Activated CD8-positive, alpha-beta memory T cell treated with anti-CD3 and anti-CD28 coated beads for 36 hours (primary cell): ENCODE data around the gene TRAPPC5. TPM values are rescaled to one million over a fixed set of nuclear protein-coding genes. Genes with fewer than 3 reads are reported as not detected.

ENCODE experiments used
- CTCF ChIA-PET: fragments of 350-600 bp; sonication (Branson Sonifier 250); formaldehyde crosslinking; loops from one replicate; lab custom pipeline; 2021; ENCODE audit warnings: antibody characterized with exemption; lab: Charles Lee
- POLR2A ChIA-PET: fragments of 350-600 bp; sonication (Branson Sonifier 250); formaldehyde crosslinking; loops from one replicate; lab custom pipeline; 2021; ENCODE audit warnings: antibody characterized with exemption; lab: Charles Lee
- total RNA-seq, 2 experiments: library from RNA; stranded (reverse); gene quantifications; one replicate each; pipeline ENCODE4 v1.2.3, GENCODE V29; 2021

Gene TRAPPC5
- total RNA-seq, result 10 to 100 TPM; 71.1 to 73.2 TPM

DNA sequence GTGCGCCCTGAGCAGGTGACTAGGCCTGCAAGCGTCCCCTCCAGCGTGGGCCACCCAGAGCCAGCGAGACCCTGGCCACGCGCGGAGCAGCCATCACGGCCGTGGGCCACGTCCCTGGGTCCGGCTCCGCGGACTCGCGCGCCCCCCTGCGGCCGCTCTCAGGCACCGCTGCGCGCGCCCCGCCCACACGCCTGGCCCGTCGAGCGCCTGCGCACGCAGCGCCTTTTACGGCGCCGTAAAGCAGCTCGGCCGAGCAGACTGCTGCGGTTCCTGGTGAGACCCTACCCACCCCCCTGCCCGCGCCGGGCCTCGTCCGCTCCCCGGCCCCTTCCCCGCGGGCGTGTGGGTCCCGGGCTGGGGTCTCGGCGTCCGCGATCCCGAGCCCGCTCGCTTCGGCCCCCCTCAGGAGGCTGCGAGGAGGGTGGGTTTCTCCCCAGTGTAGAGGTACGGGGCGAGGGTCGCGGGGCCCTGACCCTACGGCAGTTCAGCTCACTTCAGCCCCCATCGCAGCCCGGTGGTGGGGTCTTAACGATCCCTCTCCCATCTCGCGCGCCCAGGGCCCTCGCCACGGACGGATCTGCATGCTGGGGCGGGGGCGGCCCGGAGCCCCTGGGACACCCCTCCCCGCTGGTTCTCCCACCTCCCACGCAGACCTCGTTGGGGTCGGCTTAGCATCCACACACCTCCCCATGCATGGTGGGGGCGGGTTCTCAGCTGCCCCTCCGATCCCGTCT, at the start of gene TRAPPC5:
Gene TRAPPC5, plus strand, starts transcription at position 228 of the 734 bp plus-strand sequence. CDS start 1,421 bp downstream, outside the sequence.
- CTCF ChIA-PET, result interaction anchor here (0.6 to 2.5 kb wide), 35 partner anchors 11 to 263 kb away, joined by 3 to 20 read pairs (median 4); partner anchors contain the start of genes CD209, FCER2, MAP2K7 and PET100
- POLR2A ChIA-PET, result interaction anchor here (0.5 to 1.1 kb wide), 5 partner anchors 10 to 121 kb away, joined by 3 to 5 read pairs (median 4); no protein-coding TSS in a partner anchor

GRCh38 chr19:7631577-7631976, 49.1 kb upstream of the TRAPPC5 start:
- POLR2A ChIA-PET, result no interaction called here
- CTCF ChIA-PET, result interaction anchor here (0.6 to 1.5 kb wide), 2 partner anchors 49 to 63 kb away, joined by 3 read pairs; partner anchors contain the start of gene TRAPPC5

DNA sequence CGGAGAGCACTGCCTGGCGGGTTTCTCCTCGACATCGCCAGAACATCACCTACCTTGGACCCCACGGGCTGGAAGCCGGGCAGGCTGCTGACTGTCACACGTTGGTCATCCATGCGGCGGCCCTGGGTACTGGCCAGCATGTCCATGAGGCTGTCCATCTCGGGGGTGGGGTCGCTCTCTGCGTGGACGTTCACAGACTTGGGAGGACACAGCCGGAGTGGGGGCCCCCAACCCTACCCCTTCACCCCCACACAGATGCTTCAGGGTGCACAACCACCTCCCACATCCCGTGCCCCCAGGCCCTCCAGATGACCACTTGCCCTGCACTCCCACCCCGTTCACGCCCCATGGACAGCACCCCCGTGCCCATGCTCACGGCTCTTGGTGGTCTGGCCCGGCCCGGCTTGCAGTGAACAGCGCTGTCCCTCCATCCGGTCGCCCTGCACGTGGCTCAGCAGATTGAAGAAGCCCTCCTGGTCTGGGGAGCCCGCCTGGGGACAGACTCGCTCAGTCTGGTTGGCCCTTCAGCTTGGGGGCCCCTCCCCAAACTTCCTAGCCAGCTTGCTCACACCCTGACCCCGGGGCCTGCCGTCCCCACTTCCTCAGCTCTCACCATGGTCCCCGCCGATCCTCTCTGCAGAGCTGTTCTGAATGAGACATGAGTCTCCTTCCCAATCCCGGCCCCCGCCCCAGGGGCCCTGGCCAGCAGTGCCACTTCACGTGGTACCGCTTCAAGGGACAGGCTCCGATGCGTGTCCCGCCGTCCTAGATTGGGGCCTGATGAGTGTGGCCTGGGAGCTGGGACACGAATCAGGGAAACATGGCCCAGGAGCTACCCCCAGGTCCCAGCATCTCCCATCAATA, 48.1 kb upstream of the TRAPPC5 start:
- CTCF ChIA-PET, result no interaction called here
- POLR2A ChIA-PET, result no interaction called here

DNA sequence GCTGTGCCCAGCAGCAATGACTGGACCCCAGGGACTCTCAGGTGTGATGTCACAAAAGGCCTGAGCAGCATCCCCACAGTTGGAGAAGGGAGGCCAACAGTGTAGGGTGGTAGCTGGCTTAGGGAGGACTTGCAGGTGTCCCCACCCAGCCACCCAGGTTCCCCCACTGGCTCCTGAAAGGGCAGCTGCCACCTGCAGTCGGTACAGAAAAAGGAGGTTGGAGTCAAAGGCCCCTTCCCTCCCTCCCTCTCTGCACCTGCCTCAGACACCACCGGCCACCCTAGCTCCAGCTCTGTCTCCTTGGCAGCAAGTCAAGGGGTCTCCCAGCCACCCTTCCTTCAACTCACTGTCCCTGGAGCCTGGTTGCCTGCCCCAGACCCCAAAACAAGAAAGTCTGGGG, 46.9 kb upstream of the TRAPPC5 start, which contains the start of gene PCP2:
Gene PCP2, minus strand, starts transcription at position 22 of the 400 bp plus-strand sequence. CDS start 262 bp downstream, outside the sequence.
- POLR2A ChIA-PET, result interaction anchor here (0.5 kb wide), 1 partner anchor 948 kb away, joined by 6 read pairs; no protein-coding TSS in a partner anchor

DNA sequence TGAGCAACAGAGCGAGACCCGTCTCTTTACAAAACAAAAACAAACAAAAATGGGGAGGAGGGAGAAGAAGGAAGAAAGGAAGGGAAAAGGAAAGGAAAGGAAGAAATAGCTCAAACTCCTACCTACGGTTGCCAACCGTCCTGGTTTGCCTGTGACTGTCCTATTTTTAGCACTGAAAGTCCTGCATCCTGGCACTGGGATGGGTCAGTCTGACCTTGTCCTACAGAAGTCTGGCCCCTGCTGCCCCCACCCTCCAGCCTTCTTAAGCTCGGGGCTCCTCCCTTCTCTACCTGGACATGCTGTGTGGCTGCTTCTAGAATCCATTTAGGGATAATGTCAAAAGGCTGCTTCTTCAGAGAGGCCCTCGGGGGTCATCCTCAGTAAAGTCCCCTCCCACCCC, 45.0 kb upstream of the TRAPPC5 start:
- POLR2A ChIA-PET, result no interaction called here
- CTCF ChIA-PET, result interaction anchor here (1.1 kb wide), 1 partner anchor 15 kb away, joined by 3 read pairs; no protein-coding TSS in a partner anchor

More for the DNA sequence above, 46.9 kb upstream of the TRAPPC5 start, which contains the start of gene PCP2:
- CTCF ChIA-PET, result no interaction called here

DNA sequence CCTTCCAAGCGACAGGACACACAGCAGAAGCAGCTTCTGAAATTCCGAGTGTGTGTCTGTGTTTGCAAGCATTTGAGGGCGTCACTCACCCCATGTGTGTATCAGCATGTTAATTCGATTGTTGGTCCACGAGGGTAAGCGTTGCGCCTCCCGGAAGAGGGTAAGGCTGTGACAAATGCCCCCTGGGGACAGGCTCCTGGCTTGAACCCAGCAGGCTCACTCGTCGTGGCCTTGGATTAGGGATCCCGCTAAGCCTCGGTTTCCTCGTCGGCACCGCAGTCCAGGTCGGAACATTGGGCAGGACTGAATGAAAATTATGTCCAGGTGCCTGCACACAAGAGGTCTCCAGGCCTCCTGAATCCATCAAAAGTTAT, 44.3 kb upstream of the TRAPPC5 start:
- CTCF ChIA-PET, result interaction anchor here (1.1 kb wide), 1 partner anchor 14 kb away, joined by 3 read pairs; no protein-coding TSS in a partner anchor
- POLR2A ChIA-PET, result no interaction called here

GRCh38 chr19:7636691-7637373, 43.8 kb upstream of the TRAPPC5 start, which contains the start of gene STXBP2:
Gene STXBP2 (plus strand): TSS chr19:7637110. CDS start chr19:7637150, 40 bp downstream.
- ChIA-PET CTCF (interaction anchor here (1.9 kb wide), 1 partner anchor 44 kb away, joined by 7 read pairs; the partner anchor contains the start of gene TRAPPC5), POLR2A (interaction anchor here (0.8 kb wide), 1 partner anchor 15 kb away, joined by 3 read pairs; no protein-coding TSS in a partner anchor)

GRCh38 chr19:7637374-7638256, 43.0 kb upstream of the TRAPPC5 start:
- POLR2A ChIA-PET, result interaction anchor here (0.8 kb wide), 1 partner anchor 14 kb away, joined by 3 read pairs; no protein-coding TSS in a partner anchor

DNA sequence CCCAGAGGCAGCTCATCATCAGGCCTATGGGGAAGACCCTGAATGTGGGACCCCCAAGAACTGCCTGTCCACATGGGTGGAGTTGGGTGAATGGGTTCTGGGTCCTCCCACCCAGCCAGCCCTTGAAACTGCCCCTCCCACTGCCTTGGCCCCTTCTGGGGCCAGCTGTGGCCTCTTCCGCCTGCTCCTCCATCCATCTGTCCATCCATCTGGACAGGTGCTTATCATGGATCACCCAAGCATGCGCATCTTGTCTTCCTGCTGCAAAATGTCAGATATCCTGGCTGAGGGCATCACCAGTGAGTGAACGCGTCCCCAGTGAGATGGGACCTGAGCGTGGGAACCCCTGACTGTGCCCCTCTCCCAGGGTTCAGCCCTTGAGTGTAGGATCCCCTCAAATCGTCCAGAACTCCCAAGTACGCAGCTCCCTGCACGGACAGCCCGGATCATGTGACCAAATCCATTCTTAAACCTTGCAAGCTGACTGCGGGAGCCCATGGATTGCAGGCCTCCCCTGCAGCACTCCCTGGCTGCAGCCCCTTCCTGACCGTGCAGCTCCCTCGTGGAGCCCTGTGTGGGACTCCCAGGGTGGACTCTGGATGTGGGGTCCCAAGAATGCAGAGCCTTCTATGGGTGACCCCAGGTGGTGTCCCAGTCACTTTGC, 41.7 kb upstream of the TRAPPC5 start:
- POLR2A ChIA-PET, result no interaction called here

More at GRCh38 chr19:7637374-7638256, 43.0 kb upstream of the TRAPPC5 start:
- CTCF ChIA-PET, result interaction anchor here (0.8 to 1.9 kb wide), 3 partner anchors 43 to 216 kb away, joined by 3 to 7 read pairs (median 3); partner anchors contain the start of gene TRAPPC5

GRCh38 chr19:7639863-7640348, 40.7 kb upstream of the TRAPPC5 start:
- POLR2A ChIA-PET, result no interaction called here
- CTCF ChIA-PET, result no interaction called here

More for the DNA sequence above, 41.7 kb upstream of the TRAPPC5 start:
- CTCF ChIA-PET, result interaction anchor here (0.9 to 1.9 kb wide), 2 partner anchors 42 to 72 kb away, joined by 3 to 7 read pairs; partner anchors contain the start of gene TRAPPC5

GRCh38 chr19:7640803-7641202, 39.8 kb upstream of the TRAPPC5 start:
- CTCF ChIA-PET, result no interaction called here
- POLR2A ChIA-PET, result no interaction called here

GRCh38 chr19:7641290-7642276, 39.0 kb upstream of the TRAPPC5 start:
- ChIA-PET POLR2A (no interaction called here), CTCF (interaction anchor here (0.9 kb wide), 1 partner anchor 11 kb away, joined by 3 read pairs; no protein-coding TSS in a partner anchor)

- CTCF ChIA-PET, result interaction anchor here (0.9 kb wide), 1 partner anchor 10 kb away, joined by 3 read pairs; no protein-coding TSS in a partner anchor
- POLR2A ChIA-PET, result no interaction called here
Measured at GRCh38 chr19:7642295-7643030, 38.2 kb upstream of the TRAPPC5 start.

DNA sequence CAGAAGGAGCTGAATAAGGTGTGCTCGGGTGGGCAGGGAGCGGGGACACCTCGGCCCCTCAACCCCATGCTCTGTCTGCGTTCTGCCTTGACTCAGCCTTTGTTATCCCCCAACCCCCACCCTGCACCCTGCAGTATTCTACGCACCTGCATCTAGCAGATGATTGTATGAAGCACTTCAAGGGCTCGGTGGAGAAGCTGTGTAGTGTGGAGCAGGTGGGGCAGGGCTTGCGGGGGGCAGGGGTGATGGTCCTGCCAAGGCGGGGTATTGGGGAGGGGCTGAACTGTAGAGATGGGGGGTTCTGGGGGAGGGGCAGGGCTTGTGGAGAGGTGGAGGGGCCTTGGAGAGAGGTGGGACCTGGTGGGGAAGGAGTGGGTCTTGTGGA, 37.6 kb upstream of the TRAPPC5 start:
- POLR2A ChIA-PET, result no interaction called here
- CTCF ChIA-PET, result no interaction called here
